GM08714 (cell line): Measurements from ENCODE around the gene ATP5F1C.
A peak's percentile ranks its signal among the peaks of the same experiment; 100 is the strongest.
"Not testable (repeated sequence)": the region's sequence is repeated elsewhere in the genome, so short reads cannot be mapped to it uniquely, and the experiment has no call there.

Source experiments
- H3K4me3 ChIP-seq: fragments of 200-500 bp; sonication (Bioruptor generic); 2 replicates; pipeline ENCODE4 v1.5.1; 2014; ENCODE audit warnings: mild to moderate bottlenecking, low read length, inconsistent platforms
- ZNF274 ChIP-seq: IDR thresholded peaks from 2 replicates; pipeline ENCODE4 v1.6.1; 2012; ENCODE audit warnings: mild to moderate bottlenecking, low read depth, low read length

ATP5F1C gene

GRCh38 chr10:7787857-7788638 is at the start of gene ATP5F1C, which contains the start of gene KIN:
Gene ATP5F1C (plus strand): TSS chr10:7788177. CDS start chr10:7788208, 31 bp downstream.
Gene KIN (minus strand): TSS chr10:7787993. CDS start chr10:7787933, 60 bp downstream.
- peak within 1 kb of the TSS; percentile 89 for H3K4me3 ChIP-seq
- no peak for TF ChIP-seq ZNF274

DNA sequence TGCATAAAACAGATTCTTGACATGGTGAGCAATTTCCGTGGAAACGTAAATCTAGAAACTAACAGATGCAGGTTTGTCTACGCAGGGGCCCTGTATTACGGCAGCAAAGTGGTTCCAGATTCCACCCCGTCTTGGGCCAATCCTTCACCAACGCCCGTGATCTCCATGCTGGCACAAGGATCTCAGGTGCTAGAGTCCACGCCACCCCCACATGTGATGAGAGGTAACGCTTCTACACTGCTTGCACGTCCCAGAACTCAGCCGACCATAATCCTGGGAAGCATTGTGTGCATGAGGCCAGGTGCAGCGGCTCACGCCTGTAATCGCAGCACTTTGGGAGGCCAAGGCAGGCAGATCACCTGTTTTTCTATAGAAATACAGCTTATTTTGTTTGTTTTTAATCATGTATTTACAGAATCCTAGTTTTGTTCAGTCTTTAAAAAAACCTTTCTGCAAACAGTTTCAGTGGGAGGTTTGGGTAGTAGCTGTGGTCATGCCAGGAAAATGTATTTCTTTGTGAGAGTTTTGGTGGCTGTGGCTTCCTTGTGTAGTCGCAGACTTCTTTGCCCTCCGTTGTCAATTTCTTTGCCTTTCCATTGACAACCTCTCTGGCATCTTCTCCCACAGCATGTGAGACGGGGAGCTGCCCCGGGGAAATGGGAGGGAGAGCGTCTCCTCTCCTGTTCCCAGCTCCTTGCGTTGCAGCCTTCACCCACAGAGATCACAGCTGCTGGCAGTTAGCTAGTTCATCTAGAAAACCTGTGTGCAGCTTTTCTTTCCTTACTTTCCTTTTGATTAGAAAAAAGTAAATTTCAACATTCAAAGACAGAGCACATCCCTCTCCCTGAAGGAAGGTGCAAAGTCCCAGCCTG is 49.2 kb upstream of the ATP5F1C start:
- H3K4me3 ChIP-seq = no peak overlapping the region

DNA sequence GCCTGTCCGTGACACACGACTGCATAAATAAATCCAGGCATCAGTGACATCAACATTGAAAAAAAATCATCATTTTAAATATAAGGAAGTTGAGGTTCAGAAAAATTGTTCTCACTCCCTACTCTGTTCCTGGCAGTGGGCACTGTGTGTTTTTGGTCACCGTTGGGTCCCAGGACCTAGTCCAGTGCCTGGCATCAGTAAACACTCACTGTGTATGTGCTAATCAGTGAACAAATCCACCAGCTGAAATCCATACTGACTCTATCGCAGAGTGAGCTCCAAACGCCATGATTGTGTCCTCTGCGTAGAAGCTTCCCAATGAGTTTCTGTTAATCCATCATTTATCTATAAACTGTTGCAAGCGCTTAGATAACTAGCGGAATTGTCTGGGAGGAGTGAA is 43.7 kb upstream of the ATP5F1C start:
- TF ChIP-seq ZNF274 = no peak
- H3K4me3 ChIP-seq = no peak overlapping the region

More for the DNA sequence above, 49.2 kb upstream of the ATP5F1C start:
- TF ChIP-seq ZNF274 = no peak

GRCh38 chr10:7748637-7749036 is 39.3 kb upstream of the ATP5F1C start:
- not testable (repeated sequence) for H3K4me3 ChIP-seq

GRCh38 chr10:7750222-7750621 is 37.8 kb upstream of the ATP5F1C start:
- no peak for TF ChIP-seq ZNF274
- no peak overlapping the region for H3K4me3 ChIP-seq

DNA sequence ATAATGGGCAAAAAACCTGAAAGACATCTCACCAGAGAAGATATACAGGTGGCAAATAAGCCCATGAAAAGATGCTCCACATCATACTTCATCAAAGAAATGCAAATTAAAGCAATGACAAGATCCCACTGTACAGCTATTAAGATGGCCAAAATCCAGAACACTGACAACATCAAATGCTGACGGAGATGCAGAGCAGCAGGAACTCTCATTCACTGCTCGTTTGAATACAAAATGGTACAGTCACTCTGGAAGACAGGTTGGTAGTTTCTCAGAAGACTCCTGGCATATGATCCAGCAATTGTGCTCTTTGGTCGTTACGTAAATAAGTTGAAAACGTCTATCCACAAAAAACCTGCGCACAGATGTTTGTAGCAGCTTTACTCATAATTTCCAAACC is 35.7 kb upstream of the ATP5F1C start:
- TF ChIP-seq ZNF274 = no peak
- H3K4me3 ChIP-seq = no peak overlapping the region

GRCh38 chr10:7755103-7755502 is 32.9 kb upstream of the ATP5F1C start:
- no peak overlapping the region for H3K4me3 ChIP-seq
- no peak for TF ChIP-seq ZNF274

- no peak overlapping the region for H3K4me3 ChIP-seq
- TF ChIP-seq ZNF274 = no peak
Observed at GRCh38 chr10:7756360-7756992, 31.5 kb upstream of the ATP5F1C start.

DNA sequence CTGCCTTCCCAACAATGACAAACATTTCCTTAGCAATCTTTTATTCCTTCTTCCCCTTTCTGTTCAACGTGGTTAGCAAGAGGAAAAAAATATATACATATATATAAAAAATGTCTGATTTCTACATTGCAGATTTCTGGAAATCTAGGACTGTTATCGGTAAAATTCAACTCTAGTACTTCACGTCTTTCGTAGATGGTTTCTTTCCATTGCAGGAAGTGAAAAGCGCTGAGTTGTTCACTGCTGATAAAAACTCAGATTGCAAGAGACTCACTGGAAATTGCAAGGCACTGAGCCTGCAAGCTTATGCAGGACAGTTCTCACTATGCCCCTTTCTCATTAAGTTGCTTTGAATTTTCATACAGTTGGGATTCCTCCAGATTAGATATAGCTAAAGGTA is 24.0 kb upstream of the ATP5F1C start:
- no peak overlapping the region for H3K4me3 ChIP-seq

GRCh38 chr10:7766241-7766640 is 21.7 kb upstream of the ATP5F1C start:
- no peak overlapping the region for H3K4me3 ChIP-seq
- no peak for TF ChIP-seq ZNF274

More for the DNA sequence above, 24.0 kb upstream of the ATP5F1C start:
- TF ChIP-seq ZNF274 = no peak

DNA sequence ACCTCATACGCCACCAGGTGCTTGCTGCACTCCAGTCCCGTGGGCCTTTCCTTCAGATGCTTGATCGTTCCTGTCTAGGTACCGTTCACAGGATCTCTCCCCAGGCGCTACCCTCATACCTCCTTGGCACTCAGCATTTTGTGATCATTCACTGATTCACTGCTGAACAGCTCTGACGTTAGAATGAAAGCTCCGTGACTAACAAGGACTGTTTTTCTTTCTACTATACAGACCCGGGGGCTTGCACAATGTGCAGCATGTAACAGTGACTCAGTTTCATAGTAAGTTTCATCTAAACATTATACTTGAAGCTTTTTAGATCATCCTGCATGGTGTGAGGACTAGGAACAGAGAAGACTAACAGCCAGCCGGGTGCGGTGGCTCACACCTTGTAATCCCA is 20.8 kb upstream of the ATP5F1C start:
- TF ChIP-seq ZNF274 = no peak
- H3K4me3 ChIP-seq = no peak overlapping the region

DNA sequence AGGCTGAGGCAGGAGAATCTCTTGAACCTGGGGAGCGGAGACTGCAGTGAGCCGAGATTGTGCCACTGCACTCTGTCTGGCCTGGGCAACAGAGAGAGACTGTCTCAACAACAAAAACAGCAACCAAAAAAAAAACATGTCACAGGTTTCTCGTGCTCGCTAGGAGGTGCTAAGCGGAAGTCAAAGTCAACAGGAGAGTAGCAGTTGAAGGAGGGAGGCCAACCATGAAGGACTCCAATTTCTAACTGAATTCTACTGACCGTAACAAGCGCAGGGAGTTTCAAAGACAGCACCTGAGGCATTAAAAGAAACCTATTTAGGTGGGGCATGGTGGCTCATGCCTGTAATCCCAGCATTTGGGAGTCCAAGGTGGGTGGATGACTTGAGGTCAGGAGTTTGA is 19.6 kb upstream of the ATP5F1C start:
- no peak overlapping the region for H3K4me3 ChIP-seq
- TF ChIP-seq ZNF274 = no peak

DNA sequence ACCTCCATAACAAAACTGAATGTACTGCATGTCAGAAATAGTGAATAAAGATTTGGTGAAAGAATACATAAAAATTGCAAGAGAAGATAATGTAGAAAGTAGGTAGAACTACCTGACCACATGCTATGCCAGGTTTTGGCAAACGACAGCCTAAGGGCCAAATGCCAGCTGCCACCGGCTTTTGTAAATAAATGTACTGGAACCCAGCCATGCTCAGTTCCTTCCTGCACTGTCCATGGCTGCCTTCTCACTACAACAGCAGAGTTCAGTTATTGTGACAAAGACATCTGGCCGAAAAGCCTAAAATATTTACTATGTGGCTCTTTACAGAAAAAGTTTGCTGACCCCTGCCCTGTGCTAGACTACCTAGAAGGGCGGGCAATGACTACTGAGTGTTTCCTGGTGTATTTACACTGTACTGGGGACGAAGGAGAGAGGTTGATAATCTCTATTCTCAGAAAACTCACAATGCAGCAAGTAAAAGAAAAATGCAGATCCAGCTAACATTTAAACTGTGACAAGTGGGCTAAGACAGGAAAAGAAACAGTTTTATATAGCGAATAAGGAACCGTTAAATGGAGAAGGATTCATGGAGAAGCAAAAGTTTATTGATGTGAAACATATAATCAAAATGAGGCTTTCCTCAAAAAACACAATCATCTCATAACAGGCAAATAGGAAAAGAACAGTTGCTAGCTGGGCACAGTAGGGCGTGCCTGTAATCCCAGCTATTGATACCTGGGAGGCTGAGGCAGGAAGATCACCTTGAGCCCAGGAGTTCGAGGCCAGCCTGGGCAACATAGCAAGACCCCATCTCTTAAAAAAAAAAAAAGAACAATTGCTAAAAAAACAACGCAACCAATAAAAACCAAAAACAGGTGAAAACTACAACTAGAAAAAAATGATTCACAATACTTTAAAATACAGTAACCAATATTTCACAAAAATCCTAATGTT is 13.9 kb upstream of the ATP5F1C start:
- no peak for TF ChIP-seq ZNF274
- H3K4me3 ChIP-seq = no peak overlapping the region
